ENCODE data around the gene TMEM132D. TPM values are rescaled to one million over a fixed set of nuclear protein-coding genes. Genes with fewer than 3 reads are reported as not detected.

The TMEM132D gene
- total RNA-seq, 1 experiment from 2014 or later, result not detected

- POLR2A ChIA-PET (ENCODE audit: low non-redundant PET), result no interaction called here
- intact Hi-C loops (cut with micrococcal nuclease; ENCODE audit: unreplicated experiment), result no loop called here
- DNase-seq (ENCODE audit: low spot score), result no peak
- Histone ChIP-seq H3K27ac (ENCODE audit: low read depth, low read length, poor library complexity, severe bottlenecking) (no peak overlapping the region), H3K4me1 (ENCODE audit: insufficient read depth, low read length, poor library complexity, severe bottlenecking) (no peaks in the 10 kb centered on the region), H3K4me3 (ENCODE audit: low read depth, low read length, poor library complexity, severe bottlenecking) (no peak overlapping the region), H3K9me3 (ENCODE audit: low read depth, low read length, poor library complexity, severe bottlenecking) (peaks cover 58% of the 10 kb centered on the region), H3K36me3 (ENCODE audit: insufficient read depth, low read length, poor library complexity, severe bottlenecking) (no peaks in the 10 kb centered on the region), H3K27me3 (replicated peaks; ENCODE audit: insufficient read depth, low read depth, low read length, poor library complexity) (no peaks in the 10 kb centered on the region)
- TF ChIP-seq CTCF (conservative IDR thresholded peaks at IDR 0.05; ENCODE audit: low read depth, low read length) (no peak), EZH2 (IDR thresholded peaks at IDR 0.05; ENCODE audit: borderline replicate concordance, low read depth, low read length, poor library complexity, severe bottlenecking) (no peak)
- no TSS peak for BruUV-seq (replicated peaks)
- CTCF ChIA-PET, result no interaction called here
These were observed 350.7 kb downstream of the TMEM132D start for GRCh38 chr12:129552996-129553750.

GRCh38 chr12:129551441-129551840 lies 352.4 kb downstream of the TMEM132D start:
- H3K36me3 ChIP-seq (ENCODE audit: insufficient read depth, low read length, poor library complexity, severe bottlenecking), result no peaks in the 10 kb centered on the region
- DNase-seq (ENCODE audit: low spot score), result no peak
- H3K4me3 ChIP-seq (ENCODE audit: low read depth, low read length, poor library complexity, severe bottlenecking), result no peak overlapping the region
- peaks cover 51% of the 10 kb centered on the region for H3K9me3 ChIP-seq (ENCODE audit: low read depth, low read length, poor library complexity, severe bottlenecking)
- H3K27ac ChIP-seq (ENCODE audit: low read depth, low read length, poor library complexity, severe bottlenecking), result no peak overlapping the region
- no peaks in the 10 kb centered on the region for H3K27me3 ChIP-seq (replicated peaks; ENCODE audit: insufficient read depth, low read depth, low read length, poor library complexity)
- H3K4me1 ChIP-seq (ENCODE audit: insufficient read depth, low read length, poor library complexity, severe bottlenecking), result no peaks in the 10 kb centered on the region
- BruUV-seq (replicated peaks), result no TSS peak
- POLR2A ChIA-PET (ENCODE audit: low non-redundant PET), result no interaction called here
- intact Hi-C loops (cut with micrococcal nuclease; ENCODE audit: unreplicated experiment), result no loop called here
- CTCF ChIA-PET, result no interaction called here
- no peak for TF ChIP-seq CTCF (conservative IDR thresholded peaks at IDR 0.05; ENCODE audit: low read depth, low read length)
- TF ChIP-seq EZH2 (IDR thresholded peaks at IDR 0.05; ENCODE audit: borderline replicate concordance, low read depth, low read length, poor library complexity, severe bottlenecking), result no peak

- H3K27me3 ChIP-seq (replicated peaks; ENCODE audit: insufficient read depth, low read depth, low read length, poor library complexity), result no peaks in the 10 kb centered on the region
- ChIA-PET CTCF (no interaction called here), POLR2A (ENCODE audit: low non-redundant PET) (no interaction called here)
- no peak overlapping the region for H3K27ac ChIP-seq (ENCODE audit: low read depth, low read length, poor library complexity, severe bottlenecking)
- no peak for DNase-seq (ENCODE audit: low spot score)
- BruUV-seq (replicated peaks), result no TSS peak
- intact Hi-C loops (cut with micrococcal nuclease; ENCODE audit: unreplicated experiment), result no loop called here
- H3K9me3 ChIP-seq (ENCODE audit: low read depth, low read length, poor library complexity, severe bottlenecking), result peaks cover 49% of the 10 kb centered on the region
- no peaks in the 10 kb centered on the region for H3K4me1 ChIP-seq (ENCODE audit: insufficient read depth, low read length, poor library complexity, severe bottlenecking)
- TF ChIP-seq EZH2 (IDR thresholded peaks at IDR 0.05; ENCODE audit: borderline replicate concordance, low read depth, low read length, poor library complexity, severe bottlenecking) (no peak), CTCF (conservative IDR thresholded peaks at IDR 0.05; ENCODE audit: low read depth, low read length) (no peak)
- H3K36me3 ChIP-seq (ENCODE audit: insufficient read depth, low read length, poor library complexity, severe bottlenecking), result no peaks in the 10 kb centered on the region
- no peak overlapping the region for H3K4me3 ChIP-seq (ENCODE audit: low read depth, low read length, poor library complexity, severe bottlenecking)
These were observed 353.5 kb downstream of the TMEM132D start for GRCh38 chr12:129550353-129550752.
